Measurements from ENCODE around the gene S100A5.
A peak's percentile ranks its signal among the peaks of the same experiment; 100 is the strongest.
"Not testable (repeated sequence)": the region's sequence is repeated elsewhere in the genome, so short reads cannot be mapped to it uniquely, and the experiment has no call there.

S100A5 gene

GRCh38 chr1:153540394-153541361 is at the start of gene S100A5:
TSS of gene S100A5 (minus strand) at chr1:153540934. CDS start at chr1:153540191, 743 bp downstream.
- DNase-seq, result no peak

GRCh38 chr1:153588482-153588881 is 47.7 kb upstream of the S100A5 start:
- no peak for DNase-seq

GRCh38 chr1:153588033-153588432 is 47.3 kb upstream of the S100A5 start:
- DNase-seq, result not testable (repeated sequence)

- DNase-seq, result no peak
These were observed 46.6 kb upstream of the S100A5 start for GRCh38 chr1:153587314-153587713.

- DNase-seq, result no peak
These were observed 45.6 kb upstream of the S100A5 start for GRCh38 chr1:153586347-153586746.

GRCh38 chr1:153585006-153585405 is 44.3 kb upstream of the S100A5 start:
- DNase-seq, result no peak

GRCh38 chr1:153583976-153584375 is 43.2 kb upstream of the S100A5 start:
- DNase-seq, result no peak

GRCh38 chr1:153583514-153583913 is 42.8 kb upstream of the S100A5 start:
- DNase-seq, result not testable (repeated sequence)

- not testable (repeated sequence) for DNase-seq
These were observed 42.1 kb upstream of the S100A5 start for GRCh38 chr1:153582836-153583235.

GRCh38 chr1:153578936-153579335 is 38.2 kb upstream of the S100A5 start:
- no peak for DNase-seq

GRCh38 chr1:153578490-153578889 is 37.8 kb upstream of the S100A5 start:
- DNase-seq, result no peak

GRCh38 chr1:153577624-153578051 is 36.9 kb upstream of the S100A5 start:
- DNase-seq, result no peak

GRCh38 chr1:153577138-153577537 is 36.4 kb upstream of the S100A5 start:
- DNase-seq, result no peak

GRCh38 chr1:153575497-153575896 is 34.8 kb upstream of the S100A5 start:
- DNase-seq, result not testable (repeated sequence)

- not testable (repeated sequence) for DNase-seq
These were observed 34.4 kb upstream of the S100A5 start for GRCh38 chr1:153575081-153575491.

GRCh38 chr1:153573351-153573750 is 32.6 kb upstream of the S100A5 start:
- DNase-seq, result no peak

- no peak for DNase-seq
These were observed 31.9 kb upstream of the S100A5 start for GRCh38 chr1:153572569-153573015.

- DNase-seq, result no peak
These were observed 31.0 kb upstream of the S100A5 start for GRCh38 chr1:153571706-153572105.

GRCh38 chr1:153570874-153571273 is 30.1 kb upstream of the S100A5 start:
- DNase-seq, result no peak

GRCh38 chr1:153569465-153569864 is 28.7 kb upstream of the S100A5 start:
- DNase-seq, result no peak

- peak; percentile 78 for DNase-seq
These were observed 27.8 kb upstream of the S100A5 start for GRCh38 chr1:153568367-153569099.

GRCh38 chr1:153567621-153568366 is 27.1 kb upstream of the S100A5 start:
- no peak for DNase-seq
